Lower lobe of right lung (tissue), 2 donors: ENCODE results near the gene STK32C. TPM values are rescaled to one million over a fixed set of nuclear protein-coding genes. Genes with fewer than 3 reads are reported as not detected.
"Not testable (repeated sequence)": the region's sequence is repeated elsewhere in the genome, so short reads cannot be mapped to it uniquely, and the experiment has no call there.

Experiments
- ATAC-seq, 2 donors: fragments of 200-7000 bp; cut with Tn5 transposase; one replicate each; pipeline ENCODE4 v1.9.1; 2020 to 2022; ENCODE audit warnings: mild to moderate bottlenecking in 2 of 2, moderate library complexity in 2 of 2
- DNase-seq: peaks from one replicate; pipeline ENCODE4 v3.0.0-alpha.2; 2020
- H3K27ac ChIP-seq: fragments of 200-600 bp; one replicate; pipeline ENCODE4 v1.8.0; 2022
- H3K27me3 ChIP-seq: fragments of 200-600 bp; one replicate; pipeline ENCODE4 v1.8.0; 2022; ENCODE audit warnings: low read depth
- H3K36me3 ChIP-seq: fragments of 200-600 bp; one replicate; pipeline ENCODE4 v1.8.0; 2022; ENCODE audit warnings: mild to moderate bottlenecking
- H3K4me1 ChIP-seq: fragments of 200-600 bp; one replicate; pipeline ENCODE4 v1.8.0; 2022
- H3K4me3 ChIP-seq: fragments of 200-600 bp; one replicate; pipeline ENCODE4 v1.8.0; 2022; ENCODE audit warnings: mild to moderate bottlenecking
- H3K9me3 ChIP-seq: fragments of 200-600 bp; one replicate; pipeline ENCODE4 v1.8.0; 2022
- CTCF ChIP-seq: fragments of 200-600 bp; IDR thresholded peaks from one replicate; pipeline ENCODE4 v1.8.0; 2022; ENCODE audit warnings: antibody characterized with exemption, mild to moderate bottlenecking
- intact Hi-C: fragments of 100-400 bp; cut with DNase I; formaldehyde crosslinking; loops from one replicate; pipeline ENCODE4 v1.11.0; 2022
- total RNA-seq: library from RNA; stranded (reverse); fragmentation: NEBNext Ultra II Directional; extraction: Animal tissue kit (Norgen Biotek cat#: 25700); gene quantifications from one replicate; pipeline ENCODE4 v1.2.1, GENCODE V29; 2021
- donor health status: DM: no; HTN: yes; CAD: no; lungs with severe emphysema.

Gene STK32C
- total RNA-seq, 1 donor from 2014 or later = 14.1 TPM

GRCh38 chr10:132296666-132297443, 10.9 kb downstream of the STK32C start:
- no peak for DNase-seq

GRCh38 chr10:132295481-132295880, 12.3 kb downstream of the STK32C start:
- DNase-seq, H3K27me3 ChIP-seq, H3K36me3 ChIP-seq, H3K4me1 ChIP-seq, H3K27ac ChIP-seq, intact Hi-C loops, H3K9me3 ChIP-seq, H3K4me3 ChIP-seq, ATAC-seq: not testable (repeated sequence)

More at GRCh38 chr10:132296666-132297443, 10.9 kb downstream of the STK32C start:
- no peaks in the 10 kb centered on the region for H3K4me1 ChIP-seq
- H3K4me3 ChIP-seq = no peak overlapping the region
- H3K27ac ChIP-seq = no peak overlapping the region
- no peaks in the 10 kb centered on the region for H3K36me3 ChIP-seq
- ATAC-seq = no peak
- H3K9me3 ChIP-seq = no peaks in the 10 kb centered on the region
- no peak for TF ChIP-seq CTCF
- no peaks in the 10 kb centered on the region for H3K27me3 ChIP-seq
- intact Hi-C loops = no loop called here

- Histone ChIP-seq H3K27ac (no peak overlapping the region), H3K27me3 (no peaks in the 10 kb centered on the region), H3K9me3 (no peaks in the 10 kb centered on the region), H3K4me1 (no peaks in the 10 kb centered on the region), H3K36me3 (no peaks in the 10 kb centered on the region), H3K4me3 (no peak overlapping the region)
- ATAC-seq (no peak), DNase-seq (peak; percentile 32)
- intact Hi-C loops = no loop called here
- TF ChIP-seq CTCF = no peak
Observed at GRCh38 chr10:132294561-132295318, 13.0 kb downstream of the STK32C start.

- intact Hi-C loops = no loop called here
- DNase-seq (peak; percentile 10), ATAC-seq (no peak)
- Histone ChIP-seq H3K9me3 (peaks cover 4% of the 10 kb centered on the region), H3K4me3 (no peak overlapping the region), H3K27ac (no peak overlapping the region), H3K36me3 (no peaks in the 10 kb centered on the region), H3K4me1 (no peaks in the 10 kb centered on the region), H3K27me3 (no peaks in the 10 kb centered on the region)
- no peak for TF ChIP-seq CTCF
Observed at GRCh38 chr10:132293813-132294520, 13.8 kb downstream of the STK32C start.

GRCh38 chr10:132293201-132293812, 14.4 kb downstream of the STK32C start:
- Histone ChIP-seq H3K27me3 (no peaks in the 10 kb centered on the region), H3K9me3 (peaks cover 7% of the 10 kb centered on the region), H3K36me3 (no peaks in the 10 kb centered on the region), H3K4me1 (no peaks in the 10 kb centered on the region), H3K4me3 (no peak overlapping the region), H3K27ac (no peak overlapping the region)
- TF ChIP-seq CTCF = no peak
- DNase-seq = peak; percentile 39
- ATAC-seq = peak in 1 of 2 donors; percentile 21
- intact Hi-C loops = no loop called here
